HT-29 (cell line): ENCODE data around the gene FCSK. TPM values are rescaled to one million over a fixed set of nuclear protein-coding genes. Genes with fewer than 3 reads are reported as not detected.
"Not testable (repeated sequence)": the region's sequence is repeated elsewhere in the genome, so short reads cannot be mapped to it uniquely, and the experiment has no call there.

ENCODE experiments used
- DNase-seq: peaks from one replicate; pipeline ENCODE4 v3.0.0-alpha.2; 2015; ENCODE audit warnings: low spot score
- total RNA-seq: library from RNA; depleted of rRNA; stranded (reverse); fragments of >200 nt; shearing (Covaris generic); gene quantifications from 2 replicates; pipeline ENCODE4 v1.2.3, GENCODE V29; 2014

FCSK gene
- total RNA-seq, 1 experiment from 2014 or later = 25.6 TPM

DNA sequence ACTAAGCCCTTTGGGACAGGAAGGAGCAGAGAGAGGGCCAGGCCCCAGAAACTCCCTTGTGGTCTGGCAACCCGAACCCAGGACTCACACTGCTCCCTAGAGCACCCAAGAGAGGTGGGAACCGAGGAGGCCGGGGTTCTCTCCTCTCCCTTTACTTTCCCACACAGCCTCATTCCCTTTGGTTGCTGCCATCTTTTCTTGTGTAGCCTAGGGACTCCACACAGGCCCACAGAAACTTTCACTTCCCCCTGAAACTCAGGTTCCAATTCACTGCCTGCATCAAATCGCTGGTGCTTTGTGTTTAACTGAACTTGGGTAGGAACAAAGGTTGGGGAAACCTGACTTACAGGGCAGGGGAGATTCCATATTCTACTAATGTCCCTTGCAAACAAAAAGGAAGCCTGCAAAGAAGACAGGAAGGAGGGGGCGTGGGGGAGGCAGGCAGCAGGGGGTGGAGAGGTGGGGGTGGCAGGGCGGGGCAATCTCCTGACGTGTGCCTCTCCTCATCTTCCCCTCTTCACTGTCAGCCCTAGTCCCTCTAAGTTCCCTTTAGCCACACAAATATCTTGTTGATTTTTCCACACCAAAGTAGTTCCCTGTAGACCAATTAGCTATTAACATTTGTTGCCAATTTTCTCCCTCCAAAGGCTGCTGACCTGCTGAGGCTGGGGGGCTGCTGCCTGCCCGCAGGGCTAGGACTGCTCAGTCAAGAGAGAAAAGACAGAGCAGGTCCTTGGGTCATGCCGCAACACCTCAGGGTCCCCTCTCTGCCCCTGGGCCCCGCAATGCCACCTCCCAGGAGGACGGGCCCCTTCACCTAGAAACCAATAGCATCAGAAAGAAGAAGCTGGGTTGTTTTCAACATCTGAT lies 23.5 kb upstream of the FCSK start:
- DNase-seq = peak; percentile 26

DNA sequence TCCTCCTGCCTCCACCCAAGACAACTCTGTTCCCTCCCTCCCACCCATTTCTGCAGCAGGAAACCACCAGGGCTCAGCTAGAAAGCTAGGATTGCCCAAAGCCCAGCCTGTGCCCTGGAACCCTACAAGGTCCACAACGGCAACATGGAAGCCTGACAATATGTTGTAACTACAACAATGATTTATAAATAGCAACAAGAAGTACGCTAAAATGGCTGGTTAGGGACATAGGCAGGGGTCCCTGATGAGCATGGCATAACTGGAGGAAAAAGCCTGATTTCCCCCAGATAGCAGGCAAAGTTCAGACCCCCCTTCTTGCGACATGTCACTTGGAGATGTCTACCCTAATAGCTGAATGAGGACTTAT lies 22.1 kb upstream of the FCSK start:
- DNase-seq = peak; percentile 22

DNA sequence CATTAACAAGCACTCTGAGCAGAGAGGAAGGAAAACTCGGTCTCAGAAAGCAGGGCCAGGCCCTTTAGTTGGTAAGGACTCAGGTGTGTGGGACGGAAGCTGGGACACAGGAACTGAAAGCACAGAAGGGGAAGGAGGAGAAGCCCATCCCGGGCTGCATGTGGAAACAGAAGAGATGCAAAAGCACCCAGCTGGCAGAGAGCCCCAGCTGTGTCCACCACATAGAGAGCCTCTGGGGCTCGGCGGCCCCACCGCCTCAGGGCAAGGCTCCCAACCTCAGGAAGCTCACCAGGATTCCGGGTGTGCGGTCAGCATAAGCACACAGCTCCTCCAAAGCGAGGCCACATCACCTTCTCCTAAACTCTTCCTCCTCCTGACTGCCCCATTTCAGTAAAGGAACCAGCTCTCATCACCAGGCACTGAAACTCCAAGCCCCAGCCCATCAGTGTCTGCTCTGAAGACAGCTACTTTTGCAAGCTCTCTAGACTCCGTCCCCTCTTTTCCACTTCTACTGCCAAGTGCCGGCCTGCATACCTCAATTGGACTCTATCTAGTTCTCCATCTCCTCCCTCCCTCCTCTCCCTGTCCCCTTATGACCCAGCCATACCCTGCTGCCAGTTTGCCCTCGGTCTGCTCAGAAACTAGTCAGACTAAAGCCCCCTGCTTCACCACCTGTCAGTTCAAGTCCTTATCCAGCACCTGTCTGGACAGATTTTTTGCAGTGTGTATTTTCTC lies 21.5 kb upstream of the FCSK start:
- DNase-seq = peak; percentile 30

DNA sequence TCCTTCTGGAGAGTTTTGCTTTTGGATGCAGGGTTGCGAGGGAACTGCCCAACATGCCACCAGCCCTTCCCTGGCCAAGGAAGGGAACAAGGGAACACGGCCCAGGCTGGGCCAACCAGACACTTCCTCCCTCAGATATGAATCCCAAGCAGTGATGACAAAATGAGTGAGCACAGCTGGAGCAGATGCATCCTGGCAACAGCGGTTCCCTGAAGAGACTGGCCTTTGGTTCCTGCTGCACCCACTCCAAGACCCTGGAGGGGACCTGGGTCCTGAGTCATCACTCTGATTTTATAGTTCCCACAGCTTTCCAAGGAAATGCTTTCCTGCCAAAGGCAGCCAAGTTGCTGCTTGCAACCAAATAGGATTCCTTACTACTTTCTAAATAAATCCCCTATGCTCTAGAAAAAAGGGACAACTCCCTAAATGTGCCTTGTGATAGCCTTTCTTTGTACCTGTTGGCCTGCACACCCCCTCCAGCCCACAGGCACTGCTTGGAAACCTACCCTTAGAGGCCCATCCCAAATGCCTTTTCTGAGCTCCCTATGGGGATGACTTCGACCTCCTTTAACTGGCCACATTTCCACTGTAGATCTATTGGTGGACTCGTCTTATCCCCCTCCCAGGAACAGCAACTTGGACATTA lies 20.8 kb upstream of the FCSK start:
- DNase-seq = peak; percentile 16

DNA sequence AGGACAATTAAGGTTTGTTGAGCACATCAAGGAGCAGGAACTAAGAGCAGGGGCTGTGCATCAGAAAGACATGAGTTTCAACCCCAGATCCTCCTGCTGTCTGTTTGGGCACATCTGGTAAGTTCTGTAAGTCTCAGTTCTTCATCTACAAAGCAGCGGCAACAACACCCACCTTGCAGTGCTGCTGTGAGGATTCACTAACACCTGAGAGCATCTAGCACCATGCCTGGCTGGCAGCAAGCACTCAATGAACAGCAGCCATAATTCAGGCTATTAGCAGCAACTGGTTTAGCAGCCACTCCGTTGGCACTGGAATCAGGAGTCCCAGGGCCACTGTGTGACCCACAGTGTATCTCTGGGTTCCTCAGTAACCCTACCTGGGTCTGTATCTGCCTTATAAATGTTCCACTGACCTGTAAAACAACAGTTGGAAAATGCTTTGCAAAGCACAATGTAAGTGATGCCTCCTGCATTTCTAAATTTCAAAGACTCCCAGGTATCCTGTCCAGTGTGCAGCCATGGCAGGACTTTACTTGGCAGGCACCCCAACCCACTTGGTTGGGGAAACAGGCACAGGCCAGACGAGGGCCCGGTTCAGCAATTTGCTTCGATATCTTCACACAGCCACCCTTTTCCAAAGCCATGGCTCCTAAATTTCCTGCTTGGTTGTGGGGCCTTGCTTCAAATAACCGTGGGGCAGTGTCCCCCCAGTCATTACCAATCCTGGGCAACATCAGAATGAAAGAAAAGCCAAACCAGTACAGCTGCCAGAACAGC lies 19.7 kb upstream of the FCSK start:
- no peak for DNase-seq

DNA sequence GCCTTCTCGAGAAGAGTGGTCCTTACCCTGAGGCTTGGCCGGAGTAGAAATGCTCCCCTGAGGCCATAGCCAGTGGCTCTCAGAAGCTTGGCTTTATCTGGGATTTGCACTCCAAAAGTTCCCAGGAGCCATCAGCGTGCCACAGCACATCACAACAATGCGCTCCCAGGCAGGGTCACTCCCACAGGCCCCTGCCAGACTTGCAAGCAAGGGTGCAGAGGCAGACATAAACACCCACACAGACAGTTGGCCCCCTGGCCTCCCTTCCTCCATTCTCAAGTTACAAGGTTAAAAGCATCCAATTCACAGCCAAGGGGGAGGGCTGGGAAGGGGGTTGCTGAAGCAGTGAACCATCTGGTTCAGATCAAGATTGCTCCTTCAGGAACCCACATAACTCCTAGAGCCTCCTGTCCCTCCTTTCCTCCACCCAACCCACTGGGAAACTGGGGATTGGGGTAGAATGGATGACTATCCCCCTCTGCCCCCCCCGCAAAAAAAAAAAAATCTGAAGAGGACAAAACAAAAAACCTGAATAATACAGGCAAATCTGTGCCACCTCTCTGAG lies 17.3 kb upstream of the FCSK start:
- no peak for DNase-seq

DNA sequence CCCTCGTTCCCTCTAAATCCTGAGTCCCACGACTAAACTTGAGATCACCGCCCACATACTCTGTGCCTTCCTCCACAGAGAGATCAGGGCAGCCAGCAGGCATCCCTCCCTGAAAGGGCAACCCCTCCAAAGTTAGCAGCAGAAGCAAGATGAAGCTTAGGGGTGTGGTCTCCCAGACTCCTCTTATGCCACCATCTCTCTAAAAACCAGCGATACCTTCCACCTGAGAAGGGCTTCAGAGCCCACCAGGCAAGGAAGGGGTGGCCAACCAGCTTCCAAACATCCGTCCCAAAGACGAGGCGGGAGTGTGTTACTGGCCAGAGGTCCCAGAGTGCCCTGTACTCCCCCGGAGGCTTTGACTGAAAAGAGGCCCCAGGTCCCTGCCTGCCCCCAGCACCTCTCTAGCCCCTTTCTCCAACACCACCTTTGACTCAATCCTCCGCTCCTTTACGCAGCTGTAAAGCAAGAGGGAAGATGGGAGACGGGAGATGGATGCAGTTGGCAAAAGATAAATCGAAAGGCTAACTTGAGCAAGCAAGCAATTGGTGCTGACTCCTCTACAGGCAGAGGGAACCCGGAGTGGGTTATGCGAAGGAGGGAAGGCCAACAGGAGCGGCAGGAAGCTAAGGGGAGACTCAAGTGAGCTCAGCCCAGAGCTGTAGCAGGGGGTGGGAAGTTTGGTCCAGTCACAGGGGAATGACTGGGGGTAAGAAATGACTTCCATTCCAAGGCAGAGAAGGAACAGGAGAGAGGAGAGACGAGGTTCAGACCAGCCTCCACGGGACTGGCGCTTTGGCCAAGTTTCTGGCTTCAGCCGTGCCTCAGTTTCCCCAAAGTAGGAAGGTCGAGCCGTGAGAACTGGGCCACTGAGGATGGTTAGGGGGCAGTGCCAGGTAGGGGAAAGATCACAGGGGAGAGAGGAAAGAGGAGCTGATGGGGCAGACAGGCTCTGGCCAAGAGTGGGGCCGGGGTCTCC lies 16.5 kb upstream of the FCSK start:
- peak; percentile 26 for DNase-seq

DNA sequence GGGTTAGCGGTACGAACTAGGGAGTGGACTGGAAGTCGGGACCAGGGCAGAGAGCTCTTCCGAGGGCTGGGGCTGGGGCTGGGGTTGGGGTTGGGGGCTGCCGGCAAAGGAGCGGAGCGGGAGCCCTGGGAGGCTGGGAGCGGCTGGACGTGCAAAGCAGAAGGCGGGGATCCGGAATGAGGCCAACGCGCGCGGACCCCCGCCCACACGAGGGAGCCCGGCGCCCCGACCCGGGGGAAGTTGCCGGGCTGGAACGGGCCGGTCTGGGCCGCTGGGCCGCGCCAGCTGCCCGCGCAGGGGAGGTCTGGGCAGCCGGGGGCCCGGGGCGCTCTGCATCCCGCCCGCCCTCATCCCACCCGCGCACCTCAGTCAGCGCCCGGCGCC lies 15.8 kb upstream of the FCSK start:
- no peak for DNase-seq

DNA sequence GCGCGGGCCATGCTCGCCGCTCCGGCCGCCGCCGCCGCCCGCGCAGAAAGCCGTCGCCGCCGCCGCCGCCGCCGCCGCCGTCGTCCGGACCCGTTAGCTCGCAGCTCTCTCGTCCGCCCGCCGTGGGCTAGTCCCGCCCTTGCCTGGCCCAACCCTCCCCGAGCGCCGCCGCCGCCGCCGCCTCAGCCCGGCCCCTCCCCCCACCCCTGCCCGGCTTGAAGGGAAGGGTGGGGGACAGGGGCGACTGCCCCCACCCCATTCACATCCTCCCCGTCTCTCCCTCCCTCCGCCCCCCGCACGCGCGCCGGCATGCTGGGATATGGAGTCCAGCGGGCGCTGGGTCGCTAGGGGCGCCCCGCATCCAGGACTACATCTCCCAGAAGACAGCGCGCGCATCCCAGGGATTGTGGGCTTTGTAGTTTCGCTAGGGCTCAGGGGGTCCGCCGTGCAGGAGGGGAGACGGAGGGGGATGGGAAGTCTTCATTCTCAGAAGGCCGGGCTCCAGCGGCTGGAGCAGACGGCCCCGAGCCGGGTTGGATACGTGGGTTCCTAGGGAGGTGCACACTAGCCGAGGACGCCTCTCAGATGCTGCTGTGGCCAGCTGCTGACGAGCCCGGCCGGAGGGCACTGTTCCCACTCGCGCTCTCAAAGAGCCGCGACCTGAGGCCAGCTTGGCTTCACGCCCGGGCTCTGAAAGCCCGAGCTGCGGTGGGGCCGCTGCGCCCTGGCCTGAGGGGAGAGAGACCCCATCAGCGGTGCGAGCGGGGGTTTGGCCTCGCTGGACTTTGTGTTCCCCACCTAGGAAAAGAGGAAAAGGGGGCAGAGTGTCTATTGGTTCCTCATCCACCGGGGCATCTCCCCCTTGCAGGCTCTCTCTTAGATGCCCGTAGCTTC lies 15.2 kb upstream of the FCSK start, which contains the start of gene ST3GAL2:
Gene ST3GAL2 (minus strand): TSS at position 132 of the 894 bp plus-strand sequence. CDS start 40,570 bp downstream, outside the sequence.
- DNase-seq = peak; percentile 91

DNA sequence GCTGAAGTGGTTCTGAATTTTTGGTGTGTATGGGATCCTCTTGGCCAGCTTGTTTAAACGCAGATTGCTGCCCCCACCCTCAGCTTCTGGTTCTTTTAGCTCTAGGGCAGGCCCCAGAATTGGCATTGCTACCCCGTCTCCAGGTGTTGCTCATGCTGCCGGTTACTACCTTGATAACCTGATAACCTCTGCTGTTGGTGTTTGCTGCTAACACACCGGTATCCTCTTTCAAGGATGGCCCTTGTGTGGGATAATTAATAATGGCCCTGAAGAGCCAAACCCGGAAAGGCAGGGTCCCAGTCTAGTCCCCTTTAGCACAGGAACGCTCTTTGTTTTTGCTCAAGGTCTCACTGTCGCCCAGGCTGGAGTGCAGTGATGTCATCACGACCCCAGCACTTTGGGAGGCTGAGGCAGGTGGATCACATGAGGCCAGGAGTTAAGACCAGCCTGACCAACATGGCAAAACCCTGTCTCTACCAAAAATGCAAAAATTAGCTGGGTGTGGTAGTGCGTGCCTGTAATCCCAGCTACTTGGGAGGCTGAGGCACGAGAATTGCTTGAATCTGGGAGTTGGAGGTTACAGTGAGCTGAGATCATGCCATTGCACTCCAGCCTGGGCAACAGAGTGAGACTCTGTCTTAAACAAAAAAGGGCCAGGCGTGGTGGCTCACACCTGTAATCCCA lies 14.2 kb upstream of the FCSK start:
- no peak for DNase-seq

DNA sequence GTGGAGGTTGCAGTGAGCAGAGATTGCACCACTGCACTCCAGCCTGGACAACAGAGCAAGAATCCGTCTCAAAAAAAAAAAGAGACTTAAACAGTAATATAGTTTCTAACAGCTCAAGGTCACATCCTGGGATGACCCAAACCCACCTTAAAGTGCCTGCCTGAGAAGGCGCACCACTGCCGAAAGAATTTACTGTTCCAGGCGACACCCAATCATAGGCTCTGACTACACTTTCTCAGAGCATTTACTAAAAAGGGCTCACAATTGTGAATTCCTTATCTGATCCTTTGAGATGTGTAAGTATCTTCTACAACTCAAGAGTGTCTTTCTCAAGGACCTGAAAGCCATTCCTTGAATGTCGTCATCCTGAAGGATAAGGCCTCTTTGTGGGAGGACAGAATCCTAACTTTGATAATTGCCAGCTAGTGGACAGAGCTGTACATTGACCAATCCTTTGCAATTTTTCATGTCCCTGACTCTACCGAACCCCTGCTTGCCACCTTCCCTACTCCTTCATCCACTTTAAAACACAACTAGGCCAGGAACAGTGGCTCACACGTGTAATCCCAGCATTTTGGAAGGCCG lies 12.9 kb upstream of the FCSK start:
- DNase-seq = no peak

DNA sequence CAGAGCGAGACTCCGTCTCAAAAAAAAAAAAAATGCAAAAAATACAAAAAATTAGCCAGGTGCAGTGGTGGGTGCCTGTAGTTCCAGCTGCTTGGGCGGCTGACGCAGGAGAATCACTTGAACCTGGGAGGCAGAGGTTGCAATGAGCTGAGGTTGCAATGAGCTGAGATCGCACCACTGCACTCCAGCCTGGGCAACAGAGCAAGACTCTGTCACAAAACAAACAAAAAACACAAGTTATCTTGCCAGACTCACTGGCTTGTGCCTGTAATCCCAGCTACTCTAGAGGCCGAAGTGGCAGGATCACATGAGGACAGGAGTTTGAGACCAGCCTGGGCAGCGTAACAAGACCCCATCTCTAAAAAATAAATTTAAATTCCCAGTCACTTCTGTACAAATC lies 12.1 kb upstream of the FCSK start:
- no peak for DNase-seq

DNA sequence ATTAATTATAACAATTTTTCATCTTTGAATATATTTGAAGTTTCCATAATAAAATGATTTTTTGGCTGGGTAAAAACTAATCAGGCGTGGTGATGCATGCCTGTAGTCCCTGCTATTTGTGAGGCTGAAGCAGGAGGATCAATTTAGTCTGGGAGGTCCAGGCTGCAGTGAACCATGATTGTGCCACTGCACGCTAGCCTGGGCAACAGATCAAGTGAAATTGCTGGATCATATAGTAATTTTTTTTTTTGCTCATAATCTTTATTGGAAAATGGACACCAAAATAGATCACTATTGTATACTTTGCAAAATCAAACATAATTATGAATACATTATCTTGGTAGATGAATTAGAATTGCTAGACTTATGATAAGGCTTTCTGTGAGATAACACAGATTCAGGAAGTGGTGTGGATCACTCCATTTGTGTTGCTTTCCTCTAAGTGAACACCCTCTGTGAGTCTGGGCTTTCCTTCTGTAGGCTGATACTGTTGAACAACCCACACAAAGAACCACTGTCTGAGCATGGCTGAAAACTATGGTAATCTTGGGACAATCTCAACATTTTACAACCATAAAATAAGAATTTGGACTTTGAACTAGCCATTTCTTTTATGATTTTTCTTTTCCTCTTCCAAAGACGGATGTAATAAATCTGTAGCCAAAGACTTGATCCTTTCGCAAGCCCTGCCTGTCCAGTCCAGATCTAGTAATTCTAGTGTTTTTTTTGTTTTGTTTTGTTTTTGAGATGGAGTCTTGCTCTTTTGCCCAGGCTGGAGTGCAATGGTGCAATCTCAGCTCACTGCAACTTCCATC lies 9.9 kb upstream of the FCSK start:
- peak; percentile 86 for DNase-seq

DNA sequence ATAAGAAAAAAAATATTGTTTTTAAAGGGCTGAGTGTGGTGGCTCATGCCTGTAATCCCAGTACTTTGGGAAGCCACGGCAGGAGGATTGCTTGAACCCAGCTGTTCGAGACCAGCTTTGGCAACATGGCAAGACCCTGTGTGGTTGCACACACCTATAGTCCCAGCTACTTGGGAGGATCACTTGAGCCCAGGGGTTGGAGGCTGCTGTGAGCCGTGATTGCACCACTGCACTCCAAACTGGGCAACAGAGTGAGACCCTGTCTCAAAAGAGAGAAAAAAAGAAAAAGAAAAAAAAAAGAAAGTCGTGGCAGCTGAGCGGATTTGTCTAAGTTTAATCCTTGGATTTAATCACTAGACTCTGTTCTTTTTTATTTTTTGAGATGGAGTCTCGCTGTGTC lies 6.3 kb upstream of the FCSK start:
- no peak for DNase-seq

DNA sequence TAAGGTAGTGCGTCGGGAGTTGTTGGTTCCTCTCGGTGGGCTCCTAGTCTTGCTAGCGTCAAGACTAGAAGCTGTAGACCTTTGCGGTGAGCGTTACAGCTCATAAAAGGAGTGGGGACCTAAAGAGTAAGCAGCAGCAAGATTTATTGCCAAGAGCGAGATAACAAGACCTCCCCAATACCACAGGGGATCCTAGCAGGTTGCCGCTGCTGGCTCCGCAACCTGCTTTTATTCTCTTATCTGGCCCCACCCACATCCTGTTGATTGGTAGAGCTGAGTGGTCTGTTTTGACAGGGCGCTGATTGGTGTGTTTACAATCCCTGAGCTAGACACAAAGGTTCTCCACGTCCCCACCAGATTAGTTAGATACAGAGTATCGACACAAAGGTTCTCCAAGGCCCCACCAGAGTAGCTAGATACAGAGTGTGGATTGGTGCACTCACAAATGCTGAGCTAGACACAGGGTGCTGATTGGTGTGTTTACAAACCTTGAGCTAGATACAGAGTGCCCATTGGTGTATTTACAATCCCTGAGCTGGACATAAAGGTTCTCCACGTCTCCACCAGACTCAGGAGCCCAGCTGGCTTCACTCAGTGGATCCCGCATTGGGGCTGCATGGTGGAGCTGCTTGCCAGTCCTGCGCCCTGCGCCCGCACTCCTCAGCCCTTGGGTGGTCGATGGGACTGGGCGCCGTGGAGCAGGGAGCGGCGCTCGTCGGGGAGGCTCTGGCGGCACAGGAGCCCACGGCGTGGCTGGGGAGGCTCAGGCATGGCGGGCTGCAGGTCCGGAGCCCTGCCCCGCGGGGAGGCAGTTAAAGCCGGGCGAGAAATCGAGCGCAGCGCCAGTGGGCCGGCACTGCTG lies 4.0 kb upstream of the FCSK start:
- DNase-seq = not testable (repeated sequence)

DNA sequence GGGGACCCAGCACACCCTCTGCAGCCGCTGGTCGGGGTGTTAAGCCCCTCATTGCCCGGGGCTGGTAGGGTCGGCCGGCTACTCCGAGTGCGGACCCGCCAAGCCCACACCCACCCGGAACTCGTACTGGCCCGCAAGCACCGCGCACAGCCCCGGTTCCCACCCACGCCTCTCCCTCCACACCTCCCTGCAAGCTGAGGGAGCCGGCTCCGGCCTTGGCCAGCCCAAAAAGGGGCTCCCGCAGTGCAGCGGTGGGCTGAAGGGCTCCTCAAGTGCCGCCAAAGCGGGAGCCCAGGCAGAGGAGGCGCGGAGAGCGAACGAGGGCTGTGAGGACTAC lies 3.4 kb upstream of the FCSK start:
- DNase-seq = not testable (repeated sequence)
